ENCODE results near the gene SRRT.

The SRRT gene

GRCh38 chr7:100856871-100857282 is 18.0 kb upstream of the SRRT start:
- no peak for DNase-seq

GRCh38 chr7:100859856-100860255 is 15.0 kb upstream of the SRRT start:
- no peak for DNase-seq

DNA sequence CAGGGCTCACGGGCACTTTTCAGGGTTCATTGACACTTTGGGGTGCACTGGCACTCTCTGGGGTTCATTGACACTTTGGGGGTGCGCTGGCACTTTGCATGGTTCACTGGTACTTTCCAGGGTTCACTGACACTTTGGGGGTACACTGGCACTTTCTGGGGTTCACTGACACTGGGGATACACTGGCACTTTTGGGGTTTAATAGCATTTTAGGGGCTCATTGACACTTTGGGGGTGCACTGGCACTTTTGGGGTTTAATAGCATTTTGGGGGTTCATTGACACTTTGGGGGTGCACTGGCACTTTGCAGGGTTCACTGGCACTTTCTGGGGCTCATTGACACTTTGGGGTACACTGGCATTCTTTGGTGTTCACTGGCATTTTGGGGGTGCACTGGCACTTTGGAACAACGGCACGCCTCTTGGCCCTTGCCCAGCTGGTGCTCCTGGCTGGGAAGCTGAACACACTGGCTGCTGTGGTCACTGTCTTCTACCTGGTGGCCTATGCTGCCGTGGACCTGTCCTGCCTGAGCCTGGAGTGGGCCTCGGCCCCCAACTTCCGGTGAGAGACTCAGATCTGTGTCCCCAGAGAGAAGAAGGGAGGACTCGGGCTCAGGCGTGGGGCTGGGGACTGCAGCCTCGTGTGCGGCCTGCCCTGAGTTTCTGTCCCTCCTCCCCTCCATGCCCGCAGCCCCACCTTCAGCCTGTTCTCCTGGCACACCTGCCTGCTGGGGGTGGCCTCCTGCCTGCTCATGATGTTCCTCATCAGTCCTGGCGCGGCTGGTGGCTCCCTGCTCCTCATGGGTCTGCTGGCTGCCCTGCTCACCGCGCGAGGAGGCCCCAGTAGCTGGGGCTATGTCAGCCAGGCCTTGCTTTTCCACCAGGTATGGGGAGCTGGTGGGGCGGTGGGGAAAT is 13.9 kb upstream of the SRRT start:
- no peak for DNase-seq

DNA sequence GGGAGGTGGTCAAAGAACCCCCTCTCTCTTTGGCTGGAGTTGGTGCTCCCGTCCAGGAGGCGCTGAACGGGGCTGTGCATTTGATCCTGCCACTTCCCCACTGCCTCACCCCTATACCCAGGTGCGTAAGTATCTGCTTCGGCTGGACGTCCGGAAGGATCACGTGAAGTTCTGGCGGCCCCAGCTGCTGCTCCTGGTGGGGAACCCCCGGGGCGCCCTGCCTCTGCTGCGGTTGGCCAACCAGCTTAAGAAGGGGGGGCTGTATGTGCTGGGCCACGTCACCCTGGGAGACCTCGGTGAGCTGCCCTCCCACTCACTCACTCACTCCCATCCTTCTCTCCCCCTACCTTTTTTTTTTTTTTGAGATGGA is 13.3 kb upstream of the SRRT start:
- no peak for DNase-seq

- no peak for DNase-seq
These were observed 11.4 kb upstream of the SRRT start for GRCh38 chr7:100863406-100863950.

GRCh38 chr7:100864263-100864845 is 10.5 kb upstream of the SRRT start:
- no peak for DNase-seq

DNA sequence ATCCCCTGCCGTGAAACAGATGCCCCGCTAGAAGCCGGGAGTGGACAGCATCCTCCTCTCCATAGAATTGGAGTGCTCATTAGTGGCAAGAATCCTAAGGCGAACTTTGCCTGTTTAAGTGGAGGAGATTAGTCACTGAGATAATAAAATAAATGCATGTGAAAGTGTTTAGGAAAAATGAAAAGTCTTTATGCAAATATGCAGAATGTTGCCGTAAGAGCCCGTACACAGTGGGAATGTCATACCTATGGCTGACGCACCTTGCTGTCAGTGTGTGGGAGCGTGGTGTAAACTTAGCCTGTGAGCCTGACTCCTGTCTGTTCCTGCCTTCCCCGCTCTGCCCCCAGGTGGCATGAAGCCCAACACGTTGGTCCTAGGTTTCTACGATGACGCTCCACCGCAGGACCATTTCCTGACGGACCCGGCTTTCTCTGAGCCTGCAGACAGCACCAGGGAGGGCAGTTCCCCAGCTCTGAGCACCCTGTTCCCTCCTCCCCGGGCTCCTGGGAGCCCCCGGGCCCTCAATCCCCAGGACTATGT is 9.5 kb upstream of the SRRT start:
- no peak for DNase-seq

GRCh38 chr7:100865938-100866728 is 8.8 kb upstream of the SRRT start:
- no peak for DNase-seq

GRCh38 chr7:100866729-100867039 is 8.2 kb upstream of the SRRT start:
- no peak for DNase-seq

DNA sequence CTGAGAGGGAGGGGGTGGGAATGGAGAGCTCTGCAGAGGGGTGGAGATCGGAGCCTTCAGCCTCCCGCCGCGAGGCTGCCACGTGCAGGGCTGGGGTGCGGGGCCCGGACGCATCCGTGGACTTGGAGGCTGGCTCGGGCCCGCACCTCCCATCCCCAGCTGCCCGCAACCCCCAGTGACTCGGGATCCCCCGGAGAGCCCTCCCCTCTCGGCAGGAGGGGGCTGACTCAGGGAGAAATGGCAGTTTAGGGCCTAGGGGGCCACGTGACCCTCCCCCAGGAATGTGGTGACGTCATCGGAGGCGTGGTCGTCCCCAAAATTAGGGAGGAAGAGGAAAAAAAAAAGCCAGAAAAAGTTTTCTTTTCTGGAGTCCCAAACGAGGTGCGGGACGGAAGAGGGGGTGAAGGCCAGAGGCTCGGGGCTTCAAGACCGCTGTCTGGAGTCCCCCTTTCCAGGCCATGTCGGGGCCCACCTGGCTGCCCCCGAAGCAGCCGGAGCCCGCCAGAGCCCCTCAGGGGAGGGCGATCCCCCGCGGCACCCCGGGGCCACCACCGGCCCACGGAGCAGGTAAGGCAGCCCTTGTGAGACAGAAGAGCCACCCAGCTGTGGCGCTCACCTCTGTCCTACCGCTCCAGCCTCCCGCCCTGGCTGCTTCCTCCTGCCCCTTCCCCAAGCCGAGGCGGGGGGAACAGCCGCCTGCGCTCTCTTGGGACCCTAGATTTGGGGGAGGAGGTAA is 7.7 kb upstream of the SRRT start, which contains the start of gene TRIP6:
Gene TRIP6, plus strand, starts transcription at position 348 of the 736 bp plus-strand sequence. Its CDS starts 111 bp downstream, at position 459.
- DNase-seq = no peak

DNA sequence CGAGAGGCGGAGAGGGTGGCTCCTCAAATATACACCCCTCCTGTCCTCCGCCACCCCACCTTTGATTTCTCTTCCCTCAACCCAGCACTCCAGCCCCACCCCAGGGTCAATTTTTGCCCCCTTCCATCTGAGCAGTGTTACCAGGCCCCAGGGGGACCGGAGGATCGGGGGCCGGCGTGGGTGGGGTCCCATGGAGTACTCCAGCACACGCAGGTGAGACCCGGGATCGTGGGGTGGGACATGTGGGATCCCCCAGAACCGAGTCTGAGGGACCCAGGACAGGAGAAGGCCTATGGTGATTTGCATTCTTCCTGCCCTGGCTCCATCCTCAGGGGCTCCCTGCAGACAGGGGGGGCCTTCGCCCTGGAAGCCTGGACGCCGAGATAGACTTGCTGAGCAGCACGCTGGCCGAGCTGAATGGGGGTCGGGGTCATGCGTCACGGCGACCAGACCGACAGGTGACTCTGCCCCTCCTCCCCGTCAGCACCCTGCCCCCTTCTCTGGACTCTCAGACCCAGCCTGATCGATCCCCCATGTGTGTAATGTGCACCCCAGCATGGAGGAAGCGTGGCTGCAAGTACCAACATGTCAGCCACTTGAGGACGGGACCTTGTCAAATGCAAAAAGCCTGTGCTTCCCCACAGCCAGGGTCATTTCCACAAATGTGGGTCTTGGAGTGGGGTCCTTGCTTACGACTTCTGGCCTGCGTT is 7.0 kb upstream of the SRRT start:
- no peak for DNase-seq

GRCh38 chr7:100873599-100874299 is 1.2 kb upstream of the SRRT start:
- DNase-seq = no peak

- no peak for DNase-seq
These were observed 665 bp upstream of the SRRT start for GRCh38 chr7:100874300-100874576.

DNA sequence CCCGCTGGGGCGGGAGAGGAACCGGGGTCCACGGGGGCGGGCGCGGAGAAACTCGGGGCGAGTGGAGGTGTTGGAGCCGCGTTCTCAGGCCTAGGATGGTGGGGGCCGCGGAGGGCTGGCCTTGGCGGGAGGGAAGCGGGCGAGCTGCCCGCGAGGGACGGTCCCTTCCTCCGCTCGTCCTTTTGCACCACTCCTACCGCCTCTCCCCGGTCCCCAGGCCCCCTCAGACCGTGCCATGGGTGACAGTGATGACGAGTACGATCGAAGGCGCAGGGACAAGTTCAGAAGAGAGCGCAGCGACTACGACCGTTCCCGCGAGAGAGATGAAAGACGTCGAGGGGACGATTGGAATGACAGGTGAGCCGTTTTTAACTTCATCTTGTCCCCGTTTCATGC is 451 bp downstream of the SRRT start:
- DNase-seq = no peak

GRCh38 chr7:100878013-100878412 is 3.1 kb downstream of the SRRT start:
- DNase-seq = no peak

- no peak for DNase-seq
These were observed 3.8 kb downstream of the SRRT start for GRCh38 chr7:100878685-100879084.

DNA sequence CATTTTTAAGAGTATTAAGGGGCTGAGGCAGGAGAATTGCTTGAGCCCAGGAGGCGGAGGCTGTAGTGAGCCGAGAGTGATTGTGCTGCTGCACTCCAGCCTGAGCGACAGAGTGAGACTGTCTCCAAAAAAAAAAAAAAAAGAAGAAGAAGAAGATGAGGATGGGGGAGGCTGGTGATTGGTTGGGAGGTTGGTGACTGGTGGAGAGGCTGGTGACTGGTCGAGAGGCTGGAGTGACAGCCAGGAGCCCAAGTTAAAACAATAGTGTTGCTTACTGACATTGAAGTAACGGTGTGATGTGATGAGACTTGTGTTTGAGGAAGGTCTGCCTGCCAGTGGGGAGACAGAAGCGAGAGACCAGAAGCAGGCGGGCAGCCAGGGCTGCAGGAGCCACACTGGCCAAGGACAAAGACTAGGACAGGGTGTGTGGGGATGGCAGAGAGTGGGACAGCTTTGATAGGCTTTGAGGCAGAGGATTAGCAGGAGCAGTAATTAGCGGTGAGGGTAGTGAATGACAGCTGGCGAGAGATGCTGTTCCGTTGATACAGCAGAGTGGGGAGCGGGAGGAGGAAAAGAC is 4.9 kb downstream of the SRRT start:
- DNase-seq = no peak

DNA sequence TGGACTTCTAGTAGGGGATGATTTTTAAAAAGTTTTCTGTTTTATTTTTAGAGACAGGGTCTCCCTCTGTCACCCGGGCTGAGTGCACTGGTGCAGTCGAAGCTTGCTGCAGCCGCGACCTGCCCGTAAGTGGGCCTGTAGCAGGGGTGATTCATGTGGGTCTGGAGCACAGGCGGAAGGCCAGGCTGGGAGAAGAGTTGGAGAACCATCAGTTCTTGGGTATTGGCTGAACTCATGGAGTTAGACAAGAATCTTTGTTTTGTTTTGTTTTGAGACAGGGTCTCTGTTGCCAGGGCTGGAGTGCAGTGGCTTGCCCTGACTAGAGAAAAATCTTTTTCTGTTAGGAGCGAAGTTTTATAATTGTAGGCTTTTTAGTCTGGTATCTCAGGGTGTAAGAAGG is 5.7 kb downstream of the SRRT start:
- DNase-seq = no peak

- no peak for DNase-seq
These were observed 6.2 kb downstream of the SRRT start for GRCh38 chr7:100881136-100881535.

- no peak for DNase-seq
These were observed 7.3 kb downstream of the SRRT start for GRCh38 chr7:100882201-100882600.

Measured in activated effector memory CD4-positive, alpha-beta T cell treated with Interleukin-2 at 50 U/mL for 16 hours (primary cell).